GM12875 (cell line): ENCODE data around the gene TPI1.
A peak's percentile ranks its signal among the peaks of the same experiment; 100 is the strongest.

Source experiments
- H3K4me3 ChIP-seq: one replicate; pipeline ENCODE4 v1.5.1; 2011; ENCODE audit warnings: low read depth, low read length, control low read depth
- CTCF ChIP-seq: IDR thresholded peaks from 2 replicates; pipeline ENCODE4 v1.5.1; 2011; ENCODE audit warnings: low read depth, mild to moderate bottlenecking, control low read depth, inconsistent platforms, low read length, moderate library complexity, borderline replicate concordance; ENCODE audit not compliant: insufficient read depth

Gene TPI1

GRCh38 chr12:6851153-6851920 is 16.0 kb upstream of the TPI1 start, which contains the start of gene CDCA3:
TSS of gene CDCA3 (minus strand) at chr12:6851286. CDS start at chr12:6850952, 334 bp downstream.
- TF ChIP-seq CTCF: no peak
- H3K4me3 ChIP-seq: peak within 1 kb of the TSS; percentile 86

GRCh38 chr12:6851921-6852650 is 15.2 kb upstream of the TPI1 start, which contains the start of gene USP5:
TSS of gene USP5 (plus strand) at chr12:6852150. CDS start at chr12:6852180, 30 bp downstream.
- H3K4me3 ChIP-seq: peak within 1 kb of the TSS; percentile 86
- TF ChIP-seq CTCF: no peak

DNA sequence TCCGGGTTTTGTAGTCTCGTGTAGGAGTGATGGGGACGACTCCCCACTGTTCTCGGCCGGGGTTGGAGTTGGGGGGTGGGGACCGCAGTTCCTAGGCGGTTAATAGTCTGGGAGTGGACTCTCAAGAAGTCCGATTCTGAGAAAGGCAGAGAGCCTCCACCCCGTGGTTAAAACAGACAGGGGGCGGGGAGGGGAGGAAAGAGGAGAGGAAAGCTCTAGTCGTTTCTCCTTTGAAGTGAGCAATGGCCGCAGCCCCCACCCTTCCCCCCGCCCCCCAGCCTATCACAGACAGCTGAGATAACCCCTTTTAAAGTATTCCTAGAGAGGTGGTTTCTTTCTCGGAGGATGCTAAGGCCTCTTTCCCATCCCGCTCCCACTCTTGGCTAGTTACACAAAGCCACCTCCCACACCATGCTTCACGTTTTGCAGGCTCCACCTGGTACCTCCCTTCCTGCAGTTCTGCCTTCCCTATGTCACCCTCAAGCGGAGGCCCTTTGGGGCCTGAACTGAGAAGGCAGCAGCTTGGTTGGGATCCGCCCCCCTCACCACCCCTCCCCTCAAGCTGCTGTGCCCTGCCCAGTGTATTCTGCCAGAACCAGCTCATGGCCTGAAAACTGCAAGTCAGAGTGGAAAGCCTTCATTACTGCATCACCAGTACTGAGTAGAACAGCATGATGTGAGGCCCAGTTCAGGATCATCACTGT is 14.5 kb upstream of the TPI1 start:
- no peak for TF ChIP-seq CTCF
- H3K4me3 ChIP-seq: peak overlapping the region; percentile 86

- no peak overlapping the region for H3K4me3 ChIP-seq
Measured at GRCh38 chr12:6853626-6854025, 13.7 kb upstream of the TPI1 start.

GRCh38 chr12:6854036-6854435 is 13.3 kb upstream of the TPI1 start:
- H3K4me3 ChIP-seq: no peak overlapping the region
- TF ChIP-seq CTCF: no peak

More at GRCh38 chr12:6853626-6854025, 13.7 kb upstream of the TPI1 start:
- TF ChIP-seq CTCF: no peak

DNA sequence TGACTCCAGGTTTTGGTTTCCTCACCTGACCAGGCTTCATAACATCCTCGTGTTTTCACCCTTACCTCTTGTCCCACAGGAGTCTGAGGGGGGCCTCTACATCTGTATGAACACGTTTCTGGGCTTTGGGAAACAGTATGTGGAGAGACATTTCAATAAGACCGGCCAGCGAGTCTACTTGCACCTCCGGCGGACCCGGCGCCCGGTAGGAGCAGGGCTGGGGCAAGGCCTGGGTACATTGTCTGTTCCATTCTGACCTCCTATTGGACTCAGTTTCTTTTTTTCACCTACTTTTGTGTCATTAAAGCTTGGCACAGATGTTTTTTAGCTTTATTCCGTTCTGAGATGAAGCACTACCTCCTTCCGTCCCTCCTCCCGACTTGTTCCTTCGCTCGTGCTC is 12.0 kb upstream of the TPI1 start:
- H3K4me3 ChIP-seq: no peak overlapping the region
- no peak for TF ChIP-seq CTCF
